Heart left ventricle (tissue), 13 donors: ENCODE measurements around the gene MFSD1.

Experiments used
- CTCF ChIP-seq, 12 donors: fragments of 200-600 bp; sonication (generic) in 4 of 12; IDR thresholded peaks; one replicate each; pipeline versions ENCODE4 v1.5.0 to v1.8.0; 2018 to 2022; ENCODE audit warnings: antibody characterized with exemption in 12 of 12, mild to moderate bottlenecking in 5 of 12
- POLR2A ChIP-seq, 2 donors: fragments of 450-650 bp; IDR thresholded peaks; one replicate each; pipeline ENCODE4 v1.6.1; 2017; ENCODE audit warnings: antibody characterized with exemption in 2 of 2, mild to moderate bottlenecking in 2 of 2, moderate library complexity in 2 of 2
- donor health status: ischemic (EF 13 %, LVEDD 7.1; RV severe dilation, severe dysfunction).
- donor health status: DM: no; HTN: yes; CAD: no.
- donor health status: DM: no; HTN: no; CAD: no.
- donor health status: ischemic (EF 25% LVEDD 6.9; RV normal size, moderate dysfunction).
- donor health status: ischemic (EF 25% LVEDD 5.7; RV mildly dilated, moderate dysfunction).
- donor health status: ischemic (EF 35%, LVEDD 5.7; RV mildly dilated, moderate dysfunction).
- donor health status: nonischemic (EF 11% LVEDD 7.7; RV severe dilation, severe dysfunction).
- donor health status: DM: yes; HTN: yes; CAD: no.
- donor health status: PGD.
- donor health status: ischemic (EF 29% LVEDD 5.4; RV normal size, mild dysfunction).
- donor health status: nonischemic (EF 23%, LVEDD 6.1; RV moderate dilation, normal function).

GRCh38 chr3:158846803-158847451, 45.1 kb downstream of the MFSD1 start:
- TF ChIP-seq POLR2A (IDR thresholded peaks at IDR 0.05) = no peak
- no peak for TF ChIP-seq CTCF (IDR thresholded peaks at IDR 0.05)
